Measurements from ENCODE around the gene PIK3R5. TPM values are rescaled to one million over a fixed set of nuclear protein-coding genes. Genes with fewer than 3 reads are reported as not detected.

The PIK3R5 gene
- polyA plus RNA-seq, 2 of the 4 experiments (the other 2 are of a cell fraction), result 0.01 TPM; not detected in 1

- CTCF ChIA-PET, result no interaction called here
- no peak overlapping the region for H3K4me3 ChIP-seq
These were observed 610 bp downstream of the PIK3R5 start for GRCh38 chr17:8964801-8965393.

More at GRCh38 chr17:8964801-8965393, 610 bp downstream of the PIK3R5 start:
- FAIRE-seq, result no peak
- WGBS (ENCODE audit: missing lambda C conversion rate), result 72% methylated on average over 28 of the region's 32 CpGs
- Histone ChIP-seq H3K4me1 (no peaks in the 10 kb centered on the region), H3K4me2 (no peak overlapping the region), H3K27ac (no peak overlapping the region), H3K9me3 (peaks cover 3% of the 10 kb centered on the region; the same call in 1 of the 3 replicates)
- TF ChIP-seq USF2 (IDR thresholded peaks at IDR 0.05) (no peak), ATOH8 (CRISPR knock-in tag; IDR thresholded peaks at IDR 0.05; ENCODE audit: low read depth) (no peak), SMC3 (IDR thresholded peaks at IDR 0.05) (no peak), E2F6 (IDR thresholded peaks at IDR 0.05; ENCODE audit: borderline replicate concordance, low read depth) (no peak), CTCF (IDR thresholded peaks at IDR 0.05) (no peak), CEBPB (IDR thresholded peaks at IDR 0.05) (no peak), ELK1 (IDR thresholded peaks at IDR 0.05; ENCODE audit: low read depth, low read length) (no peak), NFE2L2 (conservative IDR thresholded peaks at IDR 0.05; ENCODE audit: low read length) (no peak), EHMT2 (IDR thresholded peaks at IDR 0.05; ENCODE audit: low read depth) (no peak), KDM1A (IDR thresholded peaks at IDR 0.05; ENCODE audit: low read depth) (no peak), CHD2 (IDR thresholded peaks at IDR 0.05; ENCODE audit: low read length, partially characterized antibody) (no peak), SREBF2 (IDR thresholded peaks at IDR 0.05) (no peak), TFCP2L1 (CRISPR knock-in tag; IDR thresholded peaks at IDR 0.05) (no peak), REST (IDR thresholded peaks at IDR 0.05) (no peak), JUNB (IDR thresholded peaks at IDR 0.05) (no peak), BHLHE40 (IDR thresholded peaks at IDR 0.05; ENCODE audit: low read depth, low read length) (no peak), EHF (CRISPR knock-in tag; IDR thresholded peaks at IDR 0.05) (no peak)
- ATAC-seq, result no peak; a peak in 1 of 6 replicates
- no peak for DNase-seq (ENCODE audit: low read depth in 1 of 2, low spot score in 1 of 2)
- POLR2A ChIA-PET, result no interaction called here

Data from A549 (cell line).